Kidney (tissue), 14 donors: ENCODE measurements around the gene MTMR2. TPM values are rescaled to one million over a fixed set of nuclear protein-coding genes. Genes with fewer than 3 reads are reported as not detected.

Experiments used
- DNase-seq, 5 donors: peaks; one replicate each; pipeline ENCODE4 v3.0.0-alpha.2; 2013 to 2020
- FAIRE-seq: peaks from 2 replicates; lab custom pipeline; 2012; peaks lifted over from hg19 to GRCh38; lab: Jason Lieb, UNC
- H3K27ac ChIP-seq, 2 donors: one replicate each; pipeline ENCODE4 v1.7.0; 2013; ENCODE audit warnings: low read depth in 2 of 2, low read length in 2 of 2, inconsistent platforms in 1 of 2
- H3K27me3 ChIP-seq: one replicate; pipeline ENCODE4 v1.7.1; 2013; ENCODE audit warnings: low read length, inconsistent platforms; ENCODE audit not compliant: control insufficient read depth, insufficient read depth
- H3K36me3 ChIP-seq, 3 donors: one replicate each; pipeline versions ENCODE4 v1.7.0 to v1.7.1; 2013; ENCODE audit warnings: low read length in 3 of 3, control low read depth in 1 of 3, inconsistent platforms in 1 of 3; ENCODE audit not compliant: insufficient read depth in 3 of 3, control insufficient read depth in 2 of 3
- H3K4me1 ChIP-seq, 3 donors: one replicate each; pipeline versions ENCODE4 v1.7.0 to v1.7.1; 2013; ENCODE audit warnings: low read length in 3 of 3, inconsistent platforms in 1 of 3, low read depth in 1 of 3; ENCODE audit not compliant: control insufficient read depth in 2 of 3, insufficient read depth in 2 of 3
- H3K4me3 ChIP-seq, 3 donors: one replicate each; pipeline versions ENCODE4 v1.7.0 to v1.8.1; 2013; ENCODE audit warnings: low read length in 3 of 3, control low read depth in 1 of 3, inconsistent platforms in 1 of 3
- H3K9ac ChIP-seq, 3 donors: one replicate each; pipeline versions ENCODE4 v1.7.0 to v1.7.1; 2013; ENCODE audit warnings: low read length in 3 of 3, control low read depth in 1 of 3, inconsistent platforms in 1 of 3
- H3K9me3 ChIP-seq, 3 donors: one replicate each; pipeline versions ENCODE4 v1.7.0 to v1.7.1; 2013; ENCODE audit warnings: low read length in 3 of 3, control low read depth in 1 of 3, inconsistent platforms in 1 of 3; ENCODE audit not compliant: control insufficient read depth in 2 of 3, insufficient read depth in 1 of 3
- intact Hi-C: fragments of 100-400 bp; cut with DNase I; formaldehyde crosslinking; loops from one replicate; pipeline ENCODE4 v1.11.1; 2022
- polyA plus RNA-seq: library from polyadenylated mRNA; stranded (reverse); fragments of 350-450 nt; fragmentation: Illumina TruSeq; extraction: RNeasy Lipid Tissue Mini Kit (QIAGEN cat#74804); gene quantifications from one replicate; pipeline ENCODE4 v1.2.3, GENCODE V29; 2014; ENCODE audit warnings: low read depth, low replicate concordance; ENCODE audit not compliant: insufficient read depth
- total RNA-seq: library from RNA; stranded (reverse); fragmentation: NEBNext Ultra II Directional; extraction: Animal tissue kit (Norgen Biotek cat#: 25700); gene quantifications from one replicate; pipeline ENCODE4 v1.2.1, GENCODE V29; 2021
- TF ChIP-seq, protein P1 (sequence below): IDR thresholded peaks from 3 replicates; pipeline ENCODE4 v1.5.1; 2012; ENCODE audit warnings: mild to moderate bottlenecking, moderate library complexity, borderline replicate concordance; ENCODE audit not compliant: insufficient read depth; ENCODE audit errors: extremely low read depth
- donor health status: control.
- donor health status: control.
- donor health status: control.
- donor health status: control.
- donor health status: control.
- donor health status: DM: yes; HTN: yes; CAD: no.
- donor health status: Normal renal cell carcinoma (clear cell type).

The MTMR2 gene
- total and polyA plus RNA-seq, 2 donors from 2014 or later = 17.4 to 37.4 TPM

DNA sequence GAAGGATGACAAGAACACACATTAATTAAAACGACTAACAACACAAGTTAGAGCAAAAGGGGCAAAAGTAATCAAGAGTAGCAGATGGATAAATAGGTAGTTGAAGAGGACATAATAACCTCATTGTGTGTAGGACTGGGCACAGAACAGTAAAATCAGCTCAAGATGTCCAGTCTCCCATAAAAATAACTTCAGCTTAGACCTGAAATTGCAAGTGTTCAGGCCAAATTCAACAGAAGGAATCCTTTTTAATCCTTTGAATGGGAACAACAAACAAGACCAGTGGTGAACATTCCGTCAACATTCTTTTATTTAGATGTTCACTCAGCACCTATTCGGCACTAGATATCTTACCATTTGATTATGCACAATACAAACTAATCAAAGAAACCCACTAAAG lies 4.4 kb downstream of the MTMR2 start:
- no peak for FAIRE-seq

DNA sequence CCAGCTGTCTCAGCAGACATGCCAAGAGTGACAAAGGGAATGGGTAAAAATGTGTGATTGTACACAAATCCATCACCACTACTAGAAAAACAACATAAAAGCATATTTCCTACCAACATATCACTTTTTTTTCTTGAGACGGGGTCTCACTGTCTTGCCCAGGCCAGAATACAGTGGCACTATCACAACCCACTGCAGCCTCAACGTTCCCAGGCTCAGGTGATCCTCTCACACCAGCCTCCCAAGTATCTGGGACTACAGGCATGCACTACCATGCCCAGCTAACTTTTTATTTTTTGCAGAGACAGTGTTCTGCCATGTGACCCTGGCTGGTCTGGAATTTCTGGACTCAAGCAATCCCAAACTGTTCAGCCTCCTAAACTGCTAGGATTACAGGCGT lies 5.2 kb downstream of the MTMR2 start:
- FAIRE-seq = no peak
- H3K4me1 ChIP-seq = peaks cover 0 to 5% (median 0%) of the 10 kb centered on the region in 3 donors
- no peak overlapping the region for H3K4me3 ChIP-seq
- no peak overlapping the region for H3K9ac ChIP-seq
- intact Hi-C loops = no loop called here
- H3K9me3 ChIP-seq = no peaks in the 10 kb centered on the region
- DNase-seq = no peak
- TF ChIP-seq, protein P1, sequence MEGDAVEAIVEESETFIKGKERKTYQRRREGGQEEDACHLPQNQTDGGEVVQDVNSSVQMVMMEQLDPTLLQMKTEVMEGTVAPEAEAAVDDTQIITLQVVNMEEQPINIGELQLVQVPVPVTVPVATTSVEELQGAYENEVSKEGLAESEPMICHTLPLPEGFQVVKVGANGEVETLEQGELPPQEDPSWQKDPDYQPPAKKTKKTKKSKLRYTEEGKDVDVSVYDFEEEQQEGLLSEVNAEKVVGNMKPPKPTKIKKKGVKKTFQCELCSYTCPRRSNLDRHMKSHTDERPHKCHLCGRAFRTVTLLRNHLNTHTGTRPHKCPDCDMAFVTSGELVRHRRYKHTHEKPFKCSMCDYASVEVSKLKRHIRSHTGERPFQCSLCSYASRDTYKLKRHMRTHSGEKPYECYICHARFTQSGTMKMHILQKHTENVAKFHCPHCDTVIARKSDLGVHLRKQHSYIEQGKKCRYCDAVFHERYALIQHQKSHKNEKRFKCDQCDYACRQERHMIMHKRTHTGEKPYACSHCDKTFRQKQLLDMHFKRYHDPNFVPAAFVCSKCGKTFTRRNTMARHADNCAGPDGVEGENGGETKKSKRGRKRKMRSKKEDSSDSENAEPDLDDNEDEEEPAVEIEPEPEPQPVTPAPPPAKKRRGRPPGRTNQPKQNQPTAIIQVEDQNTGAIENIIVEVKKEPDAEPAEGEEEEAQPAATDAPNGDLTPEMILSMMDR = no peak
- no peaks in the 10 kb centered on the region for H3K36me3 ChIP-seq
- no peak overlapping the region for H3K27ac ChIP-seq
- no peaks in the 10 kb centered on the region for H3K27me3 ChIP-seq

More for the DNA sequence above, 4.4 kb downstream of the MTMR2 start:
- H3K9ac ChIP-seq = no peak overlapping the region
- no peak for DNase-seq
- H3K4me3 ChIP-seq = no peak overlapping the region
- intact Hi-C loops = no loop called here
- H3K4me1 ChIP-seq = peaks cover 0 to 5% (median 0%) of the 10 kb centered on the region in 3 donors
- no peaks in the 10 kb centered on the region for H3K9me3 ChIP-seq
- TF ChIP-seq, protein P1 = no peak
- H3K36me3 ChIP-seq = no peaks in the 10 kb centered on the region
- no peaks in the 10 kb centered on the region for H3K27me3 ChIP-seq
- H3K27ac ChIP-seq = no peak overlapping the region

DNA sequence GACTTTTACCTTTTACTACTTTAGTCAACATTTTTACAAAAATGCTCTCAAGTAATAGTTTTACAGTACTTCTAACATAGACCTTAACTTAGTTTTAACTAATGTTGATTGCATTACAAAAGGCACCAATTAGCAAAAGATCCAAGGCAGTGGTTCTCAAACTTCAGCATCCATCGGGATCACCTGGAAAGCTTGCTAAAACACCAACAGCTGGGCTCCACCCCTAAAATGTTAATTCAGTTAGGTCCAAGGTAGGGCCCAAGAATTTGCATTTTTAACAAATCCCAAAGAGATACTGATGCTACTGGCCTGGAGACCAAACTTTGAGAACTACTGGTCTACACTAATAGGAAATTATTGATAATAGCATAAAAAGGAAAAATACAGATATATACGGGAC lies 5.9 kb downstream of the MTMR2 start:
- no peaks in the 10 kb centered on the region for H3K36me3 ChIP-seq
- no peak overlapping the region for H3K9ac ChIP-seq
- no peak overlapping the region for H3K27ac ChIP-seq
- H3K4me1 ChIP-seq = peaks cover 0 to 5% (median 0%) of the 10 kb centered on the region in 3 donors
- no peaks in the 10 kb centered on the region for H3K9me3 ChIP-seq
- intact Hi-C loops = no loop called here
- DNase-seq = no peak
- H3K4me3 ChIP-seq = no peak overlapping the region
- no peak for FAIRE-seq
- no peaks in the 10 kb centered on the region for H3K27me3 ChIP-seq
- TF ChIP-seq, protein P1 = no peak
